NCI-H2029 treated with DMSO at 0.1 percent for 48 hours (cell line): ENCODE data around the gene NOG.

Experiments
- DNase-seq: peaks from one replicate; lab custom pipeline; 2025; lab: John Stamatoyannopoulos, UW

The NOG gene

GRCh38 chr17:56636265-56636664 lies 42.8 kb downstream of the NOG start:
- DNase-seq = no peak

DNA sequence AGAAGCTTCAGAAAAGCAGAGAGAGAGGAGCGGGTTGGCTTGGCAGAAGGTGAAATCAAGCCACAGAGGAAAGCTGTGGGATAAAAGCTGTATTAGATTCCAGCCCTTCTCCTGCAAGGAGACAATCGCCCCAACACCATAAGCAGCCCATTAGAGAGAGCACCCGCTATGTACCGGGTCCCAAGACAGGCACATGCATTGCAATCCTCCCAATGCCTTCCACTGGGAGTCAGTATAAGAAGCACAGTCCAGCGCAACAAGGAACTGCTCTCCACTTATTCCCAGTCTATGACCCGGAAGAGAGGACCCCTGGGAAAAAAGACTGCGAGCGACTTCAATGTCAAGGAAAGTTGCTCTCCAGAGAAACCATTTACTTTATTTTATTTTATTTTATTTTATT lies 43.8 kb downstream of the NOG start:
- DNase-seq = no peak

- no peak for DNase-seq
These were observed 45.1 kb downstream of the NOG start for GRCh38 chr17:56638591-56639051.

DNA sequence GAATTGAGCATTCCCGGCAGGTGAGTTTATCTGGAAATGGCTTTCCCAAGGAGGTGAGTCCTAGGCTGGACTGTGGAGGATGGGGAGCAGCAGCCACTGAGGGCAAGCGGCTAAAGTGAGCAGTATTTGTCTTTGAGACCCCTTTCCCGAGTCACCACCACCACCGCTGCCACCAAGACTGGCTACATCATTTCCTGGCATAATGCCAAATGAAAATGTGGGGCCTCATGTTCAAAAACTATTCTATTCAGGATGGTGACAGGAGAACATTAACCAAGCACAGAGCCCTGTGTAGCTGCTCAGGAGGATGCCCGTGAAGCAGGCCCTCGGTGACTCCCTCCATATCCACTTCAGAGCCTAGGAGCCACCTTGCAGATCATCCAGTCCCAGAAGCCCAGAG lies 46.0 kb downstream of the NOG start:
- no peak for DNase-seq

DNA sequence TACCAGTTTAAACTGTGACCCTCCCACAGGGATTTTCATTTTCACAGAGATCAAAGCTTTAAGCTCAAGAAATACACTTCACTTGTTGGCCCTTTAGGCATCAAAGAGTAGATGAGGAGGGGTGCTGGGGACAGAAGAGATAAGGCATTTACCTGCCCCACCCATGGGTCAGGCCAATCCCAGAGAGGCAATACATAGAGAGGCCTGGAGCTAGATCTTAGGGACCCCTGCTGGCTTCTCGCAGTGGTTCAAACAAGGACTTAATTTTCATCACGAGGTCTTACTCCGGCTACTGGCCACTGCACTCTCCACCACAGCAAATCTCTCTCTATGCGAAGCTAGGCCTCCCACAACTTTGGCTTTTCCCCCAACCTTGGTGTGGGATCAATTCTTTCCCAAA lies 46.6 kb downstream of the NOG start:
- no peak for DNase-seq

GRCh38 chr17:56641373-56641772 lies 47.9 kb downstream of the NOG start:
- DNase-seq = no peak

- DNase-seq = no peak
These were observed 48.4 kb downstream of the NOG start for GRCh38 chr17:56641894-56642293.

- no peak for DNase-seq
These were observed 48.9 kb downstream of the NOG start for GRCh38 chr17:56642424-56642823.
